Stimulated activated CD4-positive, alpha-beta T cell treated with anti-CD3 and anti-CD28 coated beads, Interleukin-12 subunit alpha, Interleukin-12 subunit beta, amount 100 ng/mL, for 4 hours (primary cell): Measurements from ENCODE around the gene SH3RF3.

ENCODE experiments used
- DNase-seq: peaks from one replicate; pipeline ENCODE4 v3.0.0-alpha.2; 2020

SH3RF3 gene

DNA sequence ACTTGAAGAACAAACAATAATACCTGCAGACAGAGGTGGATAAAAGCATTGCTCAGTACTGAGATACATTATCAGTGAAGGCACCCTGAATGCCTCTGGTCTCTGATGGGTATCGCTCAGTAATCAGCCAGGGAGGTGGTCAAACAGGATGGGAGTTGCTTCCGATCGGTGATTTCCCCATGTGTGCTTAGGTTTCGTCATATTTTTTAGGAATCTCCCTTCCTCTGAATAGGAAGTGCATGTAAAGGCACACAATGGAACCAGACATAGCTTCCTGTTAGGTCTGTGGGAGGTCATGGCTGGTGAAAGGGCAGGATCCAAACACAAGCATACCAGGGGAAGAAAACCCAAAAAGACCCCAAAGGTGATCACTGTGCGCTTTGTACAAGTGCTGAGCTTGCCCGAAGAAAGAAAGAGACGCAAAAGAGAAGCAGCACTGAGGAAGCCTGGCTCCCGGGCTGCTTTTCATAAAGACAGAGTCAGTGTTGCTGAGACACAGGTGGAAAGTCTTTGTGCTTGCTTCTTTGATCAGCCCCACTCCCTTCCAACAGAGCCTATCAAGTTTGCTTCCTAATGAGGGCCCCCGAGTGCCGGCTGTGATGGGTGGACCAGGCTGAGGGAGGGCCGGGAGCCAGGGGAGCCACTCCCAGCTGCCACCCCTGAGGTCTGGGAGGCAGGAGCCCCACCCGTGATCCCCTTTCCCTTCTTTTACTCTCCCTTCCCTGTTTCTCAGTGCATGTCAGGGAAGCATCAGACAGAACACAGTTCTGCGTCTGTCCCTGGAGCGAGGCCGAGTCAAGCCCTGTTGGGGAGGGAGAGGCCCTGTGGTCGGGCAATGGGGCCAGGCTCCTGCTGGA is 138.2 kb downstream of the SH3RF3 start:
- DNase-seq = no peak

GRCh38 chr2:109268916-109269315 is 139.9 kb downstream of the SH3RF3 start:
- DNase-seq = no peak

GRCh38 chr2:109269706-109270504 is 140.9 kb downstream of the SH3RF3 start:
- DNase-seq = no peak

- no peak for DNase-seq
These were observed 141.7 kb downstream of the SH3RF3 start for GRCh38 chr2:109270505-109271312.

- no peak for DNase-seq
These were observed 142.9 kb downstream of the SH3RF3 start for GRCh38 chr2:109271920-109272319.

DNA sequence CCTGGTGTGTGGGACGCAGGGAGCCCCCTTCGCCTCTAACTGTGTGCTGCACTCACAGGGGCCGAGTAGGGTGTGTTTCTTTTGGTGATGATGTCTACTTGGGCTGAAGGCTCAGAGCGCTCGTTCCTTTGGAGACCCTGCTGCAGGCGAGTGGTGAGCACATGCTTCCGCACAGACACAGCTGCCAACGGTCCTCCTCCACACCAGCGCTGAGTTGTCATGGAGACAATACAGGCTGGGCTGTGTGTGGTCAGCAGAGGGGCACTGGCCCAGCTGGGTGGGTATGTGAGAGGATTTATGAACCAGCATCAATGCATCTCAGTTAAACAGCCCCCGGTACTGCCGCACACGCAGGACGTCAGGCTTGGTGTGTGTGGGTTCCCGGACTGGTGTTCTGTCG is 143.5 kb downstream of the SH3RF3 start:
- no peak for DNase-seq

DNA sequence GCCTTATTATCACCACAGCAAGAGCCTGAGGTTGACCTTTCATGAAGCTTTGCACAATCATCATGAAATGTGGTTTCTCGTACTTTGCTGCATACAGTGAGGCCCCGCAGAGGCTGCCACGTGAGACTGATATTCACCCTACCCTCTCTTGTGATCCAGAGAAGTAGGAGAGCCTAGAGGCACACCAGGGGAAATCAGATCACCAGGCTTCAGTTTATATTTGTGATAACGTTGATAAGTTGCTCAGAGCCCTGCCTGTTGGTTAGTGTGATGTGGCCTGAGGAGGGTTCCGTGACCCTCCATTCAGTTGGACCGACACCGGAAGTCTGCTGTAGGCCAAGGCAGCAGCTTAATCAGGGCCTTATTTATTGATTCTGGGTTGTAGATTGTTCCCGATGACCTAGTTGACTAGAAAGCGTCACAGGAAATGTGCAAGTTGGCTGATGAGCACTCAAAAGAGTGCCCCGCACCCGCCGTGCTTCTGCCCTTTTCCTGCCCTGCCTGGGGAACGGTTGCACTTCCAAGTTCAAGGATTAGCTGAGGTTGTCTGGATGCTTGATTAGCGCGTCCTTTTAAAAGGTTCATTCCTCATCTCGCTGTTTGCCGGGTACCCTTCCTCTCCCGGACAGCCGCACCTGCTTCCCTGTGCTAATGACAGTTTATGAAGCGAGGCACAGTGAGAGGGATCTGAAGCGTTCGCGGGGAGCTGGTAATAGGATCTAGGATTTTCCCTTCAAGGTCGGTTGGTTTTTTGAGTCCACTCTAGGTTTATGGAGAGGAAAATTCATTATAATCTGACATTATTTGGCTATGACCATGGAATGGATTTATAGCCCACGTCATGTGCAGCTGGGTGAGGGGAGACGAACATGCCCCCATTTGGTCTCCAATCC is 146.4 kb downstream of the SH3RF3 start:
- no peak for DNase-seq

DNA sequence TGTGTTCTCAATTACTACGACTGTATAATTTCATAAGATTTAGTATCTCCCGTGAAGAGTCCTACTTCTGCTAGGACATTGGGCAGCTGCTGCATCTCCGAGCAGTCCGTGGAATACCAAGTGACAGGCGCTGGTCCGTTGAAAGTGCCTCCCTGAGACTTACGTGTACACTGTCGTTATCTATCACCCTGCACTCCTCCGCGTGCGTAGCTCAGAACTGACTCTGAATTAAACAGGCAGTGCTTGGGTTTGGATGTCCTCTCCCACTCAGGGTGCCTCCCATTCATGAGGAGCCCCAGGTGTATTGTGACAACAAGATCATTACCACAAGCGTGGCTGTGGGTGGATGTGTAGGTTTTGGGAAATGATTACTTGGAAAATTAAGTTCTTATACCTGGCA is 148.4 kb downstream of the SH3RF3 start:
- DNase-seq = no peak

- DNase-seq = no peak
These were observed 150.3 kb downstream of the SH3RF3 start for GRCh38 chr2:109279243-109279860.

GRCh38 chr2:109280804-109281203 is 151.8 kb downstream of the SH3RF3 start:
- no peak for DNase-seq

- DNase-seq = no peak
These were observed 153.4 kb downstream of the SH3RF3 start for GRCh38 chr2:109282360-109282759.

- DNase-seq = no peak
These were observed 153.9 kb downstream of the SH3RF3 start for GRCh38 chr2:109282865-109283264.

DNA sequence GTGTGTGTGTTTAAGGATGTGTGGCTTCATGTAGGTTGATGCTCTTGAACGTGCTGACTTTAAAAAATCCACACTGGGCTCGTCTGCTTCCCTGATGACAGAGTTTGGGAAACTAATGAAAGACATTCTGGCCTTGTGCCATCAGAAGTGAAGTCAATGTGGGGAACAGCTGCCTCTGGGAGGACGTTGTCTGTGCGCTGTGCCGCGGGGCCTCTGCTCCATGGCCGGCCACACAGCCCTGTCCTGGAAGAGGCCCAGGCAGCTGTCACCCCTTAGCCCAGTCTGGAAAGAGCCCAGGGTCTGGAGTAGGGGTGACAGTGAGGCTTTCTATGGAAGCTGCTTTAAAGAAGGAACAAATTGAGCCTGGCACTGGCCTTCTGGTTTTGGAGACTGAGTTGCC is 155.8 kb downstream of the SH3RF3 start:
- no peak for DNase-seq

DNA sequence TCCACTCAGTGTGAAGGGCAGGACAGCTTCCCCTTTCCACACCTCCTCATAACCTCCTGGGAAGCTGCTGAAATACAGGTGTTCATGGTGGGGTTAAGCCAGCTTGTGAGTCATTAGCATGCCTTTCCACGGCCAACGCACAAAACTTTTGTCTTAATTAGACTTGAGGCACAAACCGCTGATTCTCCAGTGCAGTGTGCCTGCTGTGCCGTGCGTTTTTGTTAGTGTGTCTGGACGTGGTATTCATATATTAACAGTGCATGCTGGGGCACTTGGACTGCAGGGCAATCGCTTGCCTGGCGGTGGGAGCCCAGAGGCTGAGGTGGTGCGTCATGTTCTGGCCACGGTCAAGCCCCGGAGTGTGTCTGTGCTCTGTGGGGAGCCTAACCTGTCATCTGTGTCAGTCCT is 156.2 kb downstream of the SH3RF3 start:
- DNase-seq = no peak

DNA sequence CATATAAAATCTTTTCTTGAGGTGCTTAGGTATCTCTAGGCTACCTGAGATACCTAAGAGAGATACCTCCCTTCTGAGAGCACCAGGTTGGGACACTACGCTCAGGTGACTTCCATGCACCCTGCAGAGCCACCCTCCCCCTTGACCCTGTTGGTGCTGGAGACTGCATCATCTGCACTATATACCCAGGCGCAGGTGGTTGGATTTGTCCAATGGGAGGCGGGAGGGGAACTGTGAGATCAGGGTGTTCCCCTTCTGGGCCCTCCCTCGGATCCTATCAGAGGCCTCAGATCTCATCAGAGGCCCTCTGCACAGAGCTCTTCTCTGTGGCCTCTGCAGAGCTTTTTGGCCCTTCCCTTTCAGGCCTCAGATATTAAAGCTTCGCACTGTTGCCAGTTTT is 158.4 kb downstream of the SH3RF3 start:
- DNase-seq = no peak

DNA sequence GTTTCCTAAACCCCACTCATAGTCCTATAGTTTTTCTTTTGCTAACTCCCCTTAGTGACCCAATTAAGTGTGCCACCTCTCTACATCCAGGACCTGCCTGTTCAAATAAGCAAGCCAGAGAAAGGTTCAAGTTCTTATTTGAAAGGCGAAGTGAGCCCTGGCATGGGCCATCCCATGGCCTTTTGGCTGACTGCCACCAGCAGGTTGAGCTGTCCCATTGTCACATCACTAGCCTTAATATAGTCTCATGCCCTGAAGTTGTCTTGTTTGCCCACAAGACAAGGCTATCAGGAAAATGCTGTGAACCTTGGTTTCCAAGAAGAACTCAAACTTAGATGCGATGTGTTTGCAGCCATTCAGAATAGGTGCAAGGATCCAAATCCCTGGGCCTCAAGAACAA is 158.8 kb downstream of the SH3RF3 start:
- DNase-seq = no peak

- no peak for DNase-seq
These were observed 159.8 kb downstream of the SH3RF3 start for GRCh38 chr2:109288544-109289368.

DNA sequence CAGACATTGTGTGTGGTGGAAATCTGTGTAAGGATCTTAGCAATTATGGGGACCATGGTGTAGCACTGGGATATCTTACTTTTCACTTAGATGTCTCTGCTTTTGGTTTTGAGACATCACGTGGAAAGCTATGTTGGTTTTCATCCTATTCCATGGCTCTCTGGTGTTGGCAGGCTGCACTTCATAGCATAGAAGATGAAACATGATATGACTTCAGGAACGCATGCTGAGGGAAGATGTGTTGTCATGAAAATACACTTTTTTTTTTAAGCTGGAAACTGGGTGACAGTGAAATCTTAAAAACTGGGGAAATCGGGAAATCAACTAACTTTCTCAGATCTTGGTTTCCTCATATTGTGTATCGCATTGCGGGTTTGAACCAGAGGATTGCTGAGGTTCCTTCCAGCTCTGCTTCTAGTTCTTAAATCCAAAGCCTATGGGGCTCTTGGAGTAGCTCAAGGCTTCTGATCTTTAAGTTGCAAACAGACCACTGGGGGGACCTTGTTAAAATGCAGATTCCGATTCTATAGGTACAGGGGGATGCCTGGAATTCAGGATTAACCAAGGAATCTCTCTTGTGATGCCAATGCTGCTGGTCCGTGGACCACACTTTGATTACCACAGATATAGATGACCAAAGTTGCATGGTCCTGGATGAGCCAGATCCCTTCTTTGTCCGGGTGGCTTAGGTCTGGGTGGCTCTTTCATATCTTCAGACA is 160.7 kb downstream of the SH3RF3 start:
- DNase-seq = no peak

DNA sequence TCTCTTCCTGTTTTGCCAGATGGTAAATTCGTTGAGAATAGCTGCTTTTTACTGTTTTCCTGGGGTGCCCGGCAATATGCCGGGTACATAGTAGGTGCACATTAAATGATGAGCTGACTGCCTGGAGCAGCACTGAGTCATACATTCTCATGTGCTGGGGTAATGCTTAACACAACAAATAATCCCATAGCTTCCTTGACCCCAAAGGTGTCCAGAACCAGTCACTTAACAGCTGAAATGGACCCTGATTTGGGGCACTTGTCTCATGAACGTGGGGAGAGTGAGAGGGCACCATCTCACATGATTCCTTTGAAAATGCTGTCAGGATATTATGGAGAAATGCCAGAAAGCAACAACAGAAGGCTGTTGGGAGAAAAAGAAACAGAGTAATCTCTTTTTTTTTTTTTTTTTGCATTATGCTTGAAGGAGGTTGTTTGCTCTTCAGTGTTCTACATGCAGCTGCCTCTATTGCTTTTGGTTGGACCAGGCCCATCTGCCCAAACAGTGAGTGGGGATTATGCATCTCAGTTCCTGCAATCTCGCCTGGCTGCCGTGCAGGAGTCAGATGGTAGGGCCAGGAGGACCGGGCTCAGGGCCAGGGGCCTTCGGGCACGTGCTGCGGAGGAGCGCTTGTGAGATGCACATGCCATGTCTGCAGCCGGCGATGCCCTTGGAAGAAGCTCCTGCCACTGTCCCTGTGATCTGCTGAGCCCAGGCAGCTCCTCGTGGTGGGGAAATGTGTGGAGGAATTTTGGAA is 162.1 kb downstream of the SH3RF3 start:
- no peak for DNase-seq
